HL-60 (cell line): ENCODE measurements around the gene CENPE.
"Not testable (repeated sequence)": the region's sequence is repeated elsewhere in the genome, so short reads cannot be mapped to it uniquely, and the experiment has no call there.

ENCODE experiments used
- DNase-seq, 2 experiments: peaks; one replicate each; pipeline ENCODE4 v3.0.0-alpha.2; 2010 to 2020; ENCODE audit warnings: low read depth in 1 of 2, low spot score in 1 of 2
- H3K27ac ChIP-seq: fragments of 250-450 bp; sonication (Bioruptor Pico); replicated peaks from 2 replicates; pipeline ENCODE4 v1.5.1; 2020; ENCODE audit warnings: mild to moderate bottlenecking, moderate library complexity
- H3K27me3 ChIP-seq: fragments of 250-450 bp; sonication (Bioruptor Pico); 2 replicates; pipeline ENCODE4 v1.5.1; 2021; ENCODE audit warnings: mild to moderate bottlenecking, moderate library complexity; ENCODE audit not compliant: insufficient read depth, poor library complexity, severe bottlenecking
- H3K4me3 ChIP-seq: replicated peaks from 2 replicates; pipeline ENCODE4 v1.5.1; 2011; ENCODE audit warnings: mild to moderate bottlenecking, control low read depth, low read length; ENCODE audit not compliant: insufficient read depth
- CTCF ChIP-seq: IDR thresholded peaks from one replicate; pipeline ENCODE4 v1.5.1; 2011; ENCODE audit warnings: low read length, control low read depth, inconsistent platforms; ENCODE audit not compliant: insufficient read depth
- GABPA ChIP-seq: IDR thresholded peaks from 2 replicates; pipeline ENCODE4 v1.6.1; 2012; ENCODE audit warnings: low read depth
- POLR2AphosphoS5 ChIP-seq: IDR thresholded peaks from 2 replicates; pipeline ENCODE4 v1.6.1; 2012; ENCODE audit warnings: low read depth
- REST ChIP-seq: IDR thresholded peaks from 2 replicates; pipeline ENCODE4 v1.6.1; 2012; ENCODE audit warnings: low read depth; ENCODE audit not compliant: insufficient replicate concordance
- SPI1 ChIP-seq: IDR thresholded peaks from 2 replicates; pipeline ENCODE4 v1.6.1; 2012; ENCODE audit warnings: low read depth, mild to moderate bottlenecking, borderline replicate concordance
- long read RNA-seq: library from polyadenylated mRNA; unstranded; transcript quantifications from one replicate; pipeline ENCODE4 v2.0.0, GENCODE V29; 2020

The CENPE gene, protein sequence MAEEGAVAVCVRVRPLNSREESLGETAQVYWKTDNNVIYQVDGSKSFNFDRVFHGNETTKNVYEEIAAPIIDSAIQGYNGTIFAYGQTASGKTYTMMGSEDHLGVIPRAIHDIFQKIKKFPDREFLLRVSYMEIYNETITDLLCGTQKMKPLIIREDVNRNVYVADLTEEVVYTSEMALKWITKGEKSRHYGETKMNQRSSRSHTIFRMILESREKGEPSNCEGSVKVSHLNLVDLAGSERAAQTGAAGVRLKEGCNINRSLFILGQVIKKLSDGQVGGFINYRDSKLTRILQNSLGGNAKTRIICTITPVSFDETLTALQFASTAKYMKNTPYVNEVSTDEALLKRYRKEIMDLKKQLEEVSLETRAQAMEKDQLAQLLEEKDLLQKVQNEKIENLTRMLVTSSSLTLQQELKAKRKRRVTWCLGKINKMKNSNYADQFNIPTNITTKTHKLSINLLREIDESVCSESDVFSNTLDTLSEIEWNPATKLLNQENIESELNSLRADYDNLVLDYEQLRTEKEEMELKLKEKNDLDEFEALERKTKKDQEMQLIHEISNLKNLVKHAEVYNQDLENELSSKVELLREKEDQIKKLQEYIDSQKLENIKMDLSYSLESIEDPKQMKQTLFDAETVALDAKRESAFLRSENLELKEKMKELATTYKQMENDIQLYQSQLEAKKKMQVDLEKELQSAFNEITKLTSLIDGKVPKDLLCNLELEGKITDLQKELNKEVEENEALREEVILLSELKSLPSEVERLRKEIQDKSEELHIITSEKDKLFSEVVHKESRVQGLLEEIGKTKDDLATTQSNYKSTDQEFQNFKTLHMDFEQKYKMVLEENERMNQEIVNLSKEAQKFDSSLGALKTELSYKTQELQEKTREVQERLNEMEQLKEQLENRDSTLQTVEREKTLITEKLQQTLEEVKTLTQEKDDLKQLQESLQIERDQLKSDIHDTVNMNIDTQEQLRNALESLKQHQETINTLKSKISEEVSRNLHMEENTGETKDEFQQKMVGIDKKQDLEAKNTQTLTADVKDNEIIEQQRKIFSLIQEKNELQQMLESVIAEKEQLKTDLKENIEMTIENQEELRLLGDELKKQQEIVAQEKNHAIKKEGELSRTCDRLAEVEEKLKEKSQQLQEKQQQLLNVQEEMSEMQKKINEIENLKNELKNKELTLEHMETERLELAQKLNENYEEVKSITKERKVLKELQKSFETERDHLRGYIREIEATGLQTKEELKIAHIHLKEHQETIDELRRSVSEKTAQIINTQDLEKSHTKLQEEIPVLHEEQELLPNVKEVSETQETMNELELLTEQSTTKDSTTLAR (N-terminal part only)
- long read RNA-seq, partial matches to known transcripts, result 59 of 63 reads
- long read RNA-seq, other reads (novel, unspliced or antisense), result 4 of 63 reads

DNA sequence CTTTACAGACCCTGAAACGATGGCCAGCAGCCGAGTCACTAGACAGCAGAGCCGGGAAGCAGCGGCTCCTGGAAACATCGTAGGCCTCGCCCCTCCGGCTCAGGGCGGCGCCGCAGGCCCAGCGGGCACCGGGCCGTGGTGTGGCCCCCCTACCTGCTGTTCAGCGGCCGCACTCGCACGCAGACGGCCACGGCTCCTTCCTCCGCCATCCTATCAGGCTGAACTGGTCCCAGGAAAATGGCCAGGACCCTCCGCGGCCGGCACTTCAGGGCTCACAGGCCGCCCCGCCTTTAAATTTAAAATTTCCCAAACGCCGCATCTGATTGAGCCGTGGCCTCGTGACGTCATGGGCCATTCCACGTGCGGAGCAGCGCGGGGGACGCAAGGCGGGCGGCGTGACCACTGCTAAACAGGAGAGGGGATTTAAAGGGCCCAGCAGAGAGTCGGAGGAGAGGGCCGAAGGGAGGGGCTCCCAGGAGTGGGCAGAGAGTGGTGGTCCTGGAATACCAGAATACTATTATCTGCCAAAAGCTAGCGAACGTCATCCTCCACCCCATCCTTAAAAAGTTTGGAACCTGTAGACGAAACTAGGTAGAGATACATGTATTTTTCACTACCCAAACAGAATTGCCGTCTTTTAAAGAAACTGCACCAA, at the start of gene CENPE:
CENPE (minus strand) TSS at position 233 of the 655 bp plus-strand sequence; CDS start at position 209, 24 bp downstream.
- peak; percentile 66 to 84 for DNase-seq
- TF ChIP-seq CTCF (no peak), POLR2AphosphoS5 (no peak), REST (no peak), SPI1 (no peak), GABPA (no peak)
- no peaks in the 10 kb centered on the region for H3K27me3 ChIP-seq
- peak within 1 kb of the TSS; percentile 81 for H3K27ac ChIP-seq
- peak within 1 kb of the TSS; percentile 96 for H3K4me3 ChIP-seq

- TF ChIP-seq SPI1, result no peak
- no peak for TF ChIP-seq POLR2AphosphoS5
- no peak for TF ChIP-seq CTCF
- TF ChIP-seq REST, result no peak
- TF ChIP-seq GABPA, result no peak
- no peak for DNase-seq
- Histone ChIP-seq H3K27me3 (no peaks in the 10 kb centered on the region), H3K4me3 (no peak overlapping the region), H3K27ac (no peak overlapping the region)
Measured at GRCh38 chr4:103244251-103244650, 46.1 kb upstream of the CENPE start.

DNA sequence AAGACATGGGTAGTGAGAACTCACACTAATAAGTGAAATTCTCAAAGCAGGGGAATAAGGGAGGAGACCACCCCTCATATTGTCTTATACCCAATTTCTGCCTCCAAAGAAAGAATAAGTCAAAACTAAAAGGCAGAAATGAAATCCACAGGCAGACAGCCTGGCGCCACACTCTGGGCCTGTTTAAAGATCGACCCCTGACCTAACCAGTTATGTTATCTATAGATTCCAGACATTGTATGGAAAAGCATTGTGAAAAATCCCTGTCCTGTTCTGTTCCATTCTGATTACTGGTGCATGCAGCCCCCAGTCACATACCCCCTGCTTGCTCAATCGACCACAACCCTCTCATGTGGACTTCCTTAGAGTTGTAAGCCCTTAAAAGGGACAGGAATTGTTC, 32.8 kb upstream of the CENPE start:
- not testable (repeated sequence) for H3K27ac ChIP-seq, H3K4me3 ChIP-seq, H3K27me3 ChIP-seq, DNase-seq

- DNase-seq, H3K4me3 ChIP-seq, H3K27ac ChIP-seq, H3K27me3 ChIP-seq: not testable (repeated sequence)
Measured at GRCh38 chr4:103223556-103223955, 25.4 kb upstream of the CENPE start.
